Keratinocyte (primary cell): ENCODE measurements around the gene FRYL. TPM values are rescaled to one million over a fixed set of nuclear protein-coding genes. Genes with fewer than 3 reads are reported as not detected.

ENCODE experiments used
- DNase-seq: peaks from one replicate; pipeline ENCODE4 v3.0.0-alpha.2; 2011; ENCODE audit warnings: low read depth, missing footprints, low spot score
- FAIRE-seq: peaks from 2 replicates; lab custom pipeline; 2011; peaks lifted over from hg19 to GRCh38; lab: Jason Lieb, UNC
- H2AFZ ChIP-seq: 2 replicates; pipeline ENCODE4 v1.6.0; 2012; ENCODE audit warnings: low read length, control low read depth, inconsistent platforms; ENCODE audit not compliant: control insufficient read depth
- H3K27ac ChIP-seq: 2 replicates; pipeline ENCODE4 v1.5.1; 2011; ENCODE audit warnings: low read length; ENCODE audit not compliant: control insufficient read depth, insufficient read depth
- H3K27me3 ChIP-seq: 3 replicates; pipeline ENCODE4 v1.6.0; 2011; ENCODE audit warnings: low read length; ENCODE audit not compliant: control insufficient read depth, insufficient read depth; ENCODE audit errors: extremely low read depth
- H3K36me3 ChIP-seq, 2 experiments: 2 replicates in 1 of 2; 3 replicates in 1 of 2; pipeline ENCODE4 v1.5.1; 2011; ENCODE audit warnings: low read length in 2 of 2, mild to moderate bottlenecking in 1 of 2; ENCODE audit not compliant: control insufficient read depth in 2 of 2, insufficient read depth in 2 of 2; ENCODE audit errors: extremely low read depth in 1 of 2
- H3K4me1 ChIP-seq: 3 replicates; pipeline ENCODE4 v1.5.1; 2011; ENCODE audit warnings: low read length; ENCODE audit not compliant: control insufficient read depth, insufficient read depth; ENCODE audit errors: extremely low read depth
- H3K4me2 ChIP-seq: 3 replicates; pipeline ENCODE4 v1.6.0; 2011; ENCODE audit warnings: low read depth, low read length; ENCODE audit not compliant: control insufficient read depth, insufficient read depth; ENCODE audit errors: extremely low read depth
- H3K4me3 ChIP-seq, 3 experiments: fragments of 200-600 bp in 1 of 3; sonication (generic) in 1 of 3; 2 replicates in 2 of 3; 3 replicates in 1 of 3; pipeline ENCODE4 v1.5.1; 2011 to 2016; ENCODE audit warnings: low read length in 3 of 3, mild to moderate bottlenecking in 3 of 3, control low read depth in 2 of 3, inconsistent platforms in 1 of 3, low read depth in 1 of 3, mixed read lengths in 1 of 3, mixed run types in 1 of 3, moderate library complexity in 1 of 3; ENCODE audit not compliant: control insufficient read depth in 2 of 3, insufficient read depth in 2 of 3; ENCODE audit errors: extremely low read depth in 1 of 3
- H3K79me2 ChIP-seq: 2 replicates; pipeline ENCODE4 v1.6.0; 2012; ENCODE audit warnings: low read length; ENCODE audit not compliant: control insufficient read depth, insufficient read depth
- H3K9ac ChIP-seq: 3 replicates; pipeline ENCODE4 v1.6.0; 2011; ENCODE audit warnings: low read length; ENCODE audit not compliant: control insufficient read depth, insufficient read depth; ENCODE audit errors: extremely low read depth
- H3K9me1 ChIP-seq: 3 replicates; pipeline ENCODE4 v1.6.0; 2011; ENCODE audit warnings: low read length; ENCODE audit not compliant: control insufficient read depth, insufficient read depth; ENCODE audit errors: extremely low read depth
- H3K9me3 ChIP-seq: 2 replicates; pipeline ENCODE4 v1.5.1; 2012; ENCODE audit warnings: low read depth, low read length; ENCODE audit not compliant: control insufficient read depth
- H4K20me1 ChIP-seq: 3 replicates; pipeline ENCODE4 v1.6.0; 2011; ENCODE audit warnings: low read length; ENCODE audit not compliant: control insufficient read depth, insufficient read depth; ENCODE audit errors: extremely low read depth
- CTCF ChIP-seq, 3 experiments: IDR thresholded peaks in 1 of 3; conservative IDR thresholded peaks in 1 of 3; optimal IDR thresholded peaks in 1 of 3; 2 replicates in 2 of 3; 3 replicates in 1 of 3; pipeline versions ENCODE3 to v1.5.1; 2011; ENCODE audit warnings: low read length in 3 of 3, mild to moderate bottlenecking in 3 of 3, moderate library complexity in 2 of 3, control low read depth in 1 of 3, inconsistent platforms in 1 of 3; ENCODE audit not compliant: insufficient read depth in 2 of 3; ENCODE audit errors: extremely low read depth in 1 of 3
- EZH2 ChIP-seq: IDR thresholded peaks from one replicate; pipeline ENCODE4 v1.6.1; 2012; ENCODE audit warnings: inconsistent platforms, mild to moderate bottlenecking, low read length, moderate library complexity
- dilution Hi-C: fragments of 300-500 bp; cut with MboI; formaldehyde crosslinking; loops from one replicate; pipeline ENCODE4 v1.7.0; 2020; ENCODE audit warnings: low sequenced_read_pairs; ENCODE audit not compliant: extremely low pct_ligation_motif_present
- polyA plus RNA-seq, 5 experiments: library from polyadenylated mRNA; depleted of rRNA in 3 of 5; stranded (reverse) in 3 of 5; stranded (forward) in 1 of 5; unstranded in 1 of 5; fragments of >200 nt; gene quantifications; 1 replicate in 1 of 5; 2 replicates in 3 of 5; 3 replicates in 1 of 5; pipeline versions ENCODE4 v1.2.1 to v1.2.3, GENCODE V29; 2011 to 2012; ENCODE audit warnings: missing spikeins in 2 of 5, low read depth in 1 of 5, low replicate concordance in 1 of 5

Gene FRYL
- polyA plus RNA-seq, 1 donor (not counting 4 experiments of a cell fraction or from before 2014, with no cell fraction given) = 40.4 TPM

- Histone ChIP-seq H3K27ac (no peak overlapping the region), H3K9me1 (no peaks in the 10 kb centered on the region), H3K9me3 (no peaks in the 10 kb centered on the region), H3K36me3 (no peaks in the 10 kb centered on the region), H3K9ac (no peak overlapping the region), H2AFZ (no peak overlapping the region), H3K4me2 (no peak overlapping the region), H3K27me3 (no peaks in the 10 kb centered on the region), H3K79me2 (no peaks in the 10 kb centered on the region), H3K4me1 (peaks cover 5% of the 10 kb centered on the region), H3K4me3 (no peak overlapping the region), H4K20me1 (no peaks in the 10 kb centered on the region)
- DNase-seq = no peak
- FAIRE-seq = peak; percentile 5
- no peak for TF ChIP-seq EZH2
- TF ChIP-seq CTCF (optimal IDR thresholded peaks at IDR 0.05 in 1 of 3, IDR thresholded peaks at IDR 0.05 in 1 of 3, conservative IDR thresholded peaks at IDR 0.05 in 1 of 3; ENCODE audit: extremely low read depth in 1 of 3, insufficient read depth in 2 of 3, low read length in 3 of 3) = no peak
- dilution Hi-C loops = no loop called here
Observed at GRCh38 chr4:48799157-48799556, 19.1 kb upstream of the FRYL start.

- Histone ChIP-seq H3K4me3 (no peak overlapping the region), H2AFZ (no peak overlapping the region), H3K9me3 (no peaks in the 10 kb centered on the region), H3K4me1 (peaks cover 5% of the 10 kb centered on the region), H3K27ac (no peak overlapping the region), H3K79me2 (no peaks in the 10 kb centered on the region), H3K4me2 (no peak overlapping the region), H3K27me3 (no peaks in the 10 kb centered on the region), H3K36me3 (no peaks in the 10 kb centered on the region), H3K9ac (no peak overlapping the region), H4K20me1 (no peaks in the 10 kb centered on the region), H3K9me1 (no peaks in the 10 kb centered on the region)
- dilution Hi-C loops = no loop called here
- FAIRE-seq = no peak
- no peak for DNase-seq
- TF ChIP-seq CTCF (optimal IDR thresholded peaks at IDR 0.05 in 1 of 3, IDR thresholded peaks at IDR 0.05 in 1 of 3, conservative IDR thresholded peaks at IDR 0.05 in 1 of 3; ENCODE audit: extremely low read depth in 1 of 3, insufficient read depth in 2 of 3, low read length in 3 of 3) (no peak), EZH2 (no peak)
Observed at GRCh38 chr4:48798117-48798516, 18.0 kb upstream of the FRYL start.
